Erythroblast (primary cell): Measurements from ENCODE around the gene EMC1.

Experiments used
- GATA1 ChIP-seq: IDR thresholded peaks from 2 replicates; pipeline ENCODE4 v1.6.1; 2011; ENCODE audit warnings: low read depth, mild to moderate bottlenecking, control low read depth, low read length, moderate library complexity
- POLR2A ChIP-seq: IDR thresholded peaks from 2 replicates; pipeline ENCODE4 v1.6.1; 2011; ENCODE audit warnings: mild to moderate bottlenecking, low read length

- no peak for TF ChIP-seq POLR2A
- no peak for TF ChIP-seq GATA1
Observed at GRCh38 chr1:19167140-19167539, 84.2 kb downstream of the EMC1 start.
